Tibial nerve (tissue), 4 donors: ENCODE results near the gene MAGI2. TPM values are rescaled to one million over a fixed set of nuclear protein-coding genes. Genes with fewer than 3 reads are reported as not detected.
"Not testable (repeated sequence)": the region's sequence is repeated elsewhere in the genome, so short reads cannot be mapped to it uniquely, and the experiment has no call there.

Experiments
- DNase-seq, 2 donors: peaks; one replicate each; pipeline ENCODE4 v3.0.0-alpha.2; 2019; ENCODE audit warnings: low spot score in 2 of 2
- H3K27ac ChIP-seq, 4 donors: fragments of 200-600 bp; sonication (generic) in 3 of 4; one replicate each; pipeline ENCODE4 v1.5.1; 2017 to 2019; ENCODE audit warnings: mild to moderate bottlenecking in 1 of 4
- H3K27me3 ChIP-seq, 2 donors: fragments of 200-600 bp; sonication (generic) in 1 of 2; one replicate each; pipeline versions ENCODE4 v1.5.1 to v1.6.0; 2017 to 2019
- H3K36me3 ChIP-seq, 3 donors: fragments of 200-600 bp; sonication (generic); one replicate each; pipeline ENCODE4 v1.5.1; 2018 to 2019
- H3K4me1 ChIP-seq, 4 donors: fragments of 200-600 bp; sonication (generic) in 3 of 4; one replicate each; pipeline ENCODE4 v1.5.1; 2017 to 2019
- H3K4me3 ChIP-seq, 4 donors: fragments of 200-600 bp; sonication (generic) in 3 of 4; one replicate each; pipeline ENCODE4 v1.5.1; 2017 to 2019; ENCODE audit warnings: mild to moderate bottlenecking in 1 of 4, moderate library complexity in 1 of 4
- H3K9me3 ChIP-seq, 4 donors: fragments of 200-600 bp; sonication (generic) in 3 of 4; one replicate each; pipeline ENCODE4 v1.5.1; 2017 to 2019
- EP300 ChIP-seq, 2 donors: sonication (generic); formaldehyde crosslinking; IDR thresholded peaks; one replicate each; pipeline ENCODE4 v1.6.1; 2017; ENCODE audit warnings: antibody characterized with exemption in 2 of 2, mild to moderate bottlenecking in 1 of 2
- POLR2A ChIP-seq, 2 donors: fragments of 450-650 bp; IDR thresholded peaks; one replicate each; pipeline ENCODE4 v1.6.1; 2017; ENCODE audit warnings: antibody characterized with exemption in 2 of 2, mild to moderate bottlenecking in 2 of 2, moderate library complexity in 2 of 2
- WGBS, 2 donors: methylation state at CpG; one replicate each; pipeline ENCODE4 v1.1.5; 2018; 5-methylcytosine and 5-hydroxymethylcytosine counted together
- total RNA-seq, 4 donors: library from RNA; depleted of rRNA; stranded (reverse); fragments of >200 nt; gene quantifications; one replicate each; pipeline ENCODE4 v1.1.0, GENCODE V29; 2016
- TF ChIP-seq, protein P1 (sequence below), 5 experiments: fragments of 200-600 bp in 3 of 5; fragments of 450-650 bp in 2 of 5; sonication (generic) in 3 of 5; IDR thresholded peaks; one replicate each; pipeline ENCODE4 v1.5.1; 2016 to 2019; ENCODE audit warnings: antibody characterized with exemption in 5 of 5, mild to moderate bottlenecking in 3 of 5, moderate library complexity in 2 of 5

MAGI2 gene
- total RNA-seq, 4 donors from 2014 or later: 33.6 to 58.2 (median 55.6) TPM

DNA sequence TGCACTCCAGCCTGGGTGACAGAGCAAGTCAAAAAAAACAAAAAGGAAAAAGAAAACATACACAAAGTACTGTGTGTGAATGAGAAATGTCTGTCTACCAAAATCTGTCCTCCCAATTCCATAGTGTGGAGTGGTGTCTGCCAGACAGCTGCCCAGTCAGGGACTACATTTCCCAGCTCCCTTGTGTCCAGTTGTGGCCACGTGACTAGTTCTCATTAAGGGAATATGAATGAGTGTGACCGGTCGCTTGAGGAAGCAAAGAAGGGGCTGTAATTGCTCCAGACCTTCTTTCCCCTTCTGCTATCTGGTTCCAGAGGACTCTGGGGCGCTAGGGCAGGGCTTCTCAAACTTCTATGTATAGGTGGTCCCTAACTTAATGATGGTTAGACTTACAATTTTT, 1450.8 kb downstream of the MAGI2 start:
- Histone ChIP-seq H3K4me3 (no peak overlapping the region), H3K9me3 (no peaks in the 10 kb centered on the region), H3K27ac (no peak overlapping the region), H3K4me1 (no peaks in the 10 kb centered on the region), H3K36me3 (no peaks in the 10 kb centered on the region), H3K27me3 (no peaks in the 10 kb centered on the region)
- TF ChIP-seq, protein P1, sequence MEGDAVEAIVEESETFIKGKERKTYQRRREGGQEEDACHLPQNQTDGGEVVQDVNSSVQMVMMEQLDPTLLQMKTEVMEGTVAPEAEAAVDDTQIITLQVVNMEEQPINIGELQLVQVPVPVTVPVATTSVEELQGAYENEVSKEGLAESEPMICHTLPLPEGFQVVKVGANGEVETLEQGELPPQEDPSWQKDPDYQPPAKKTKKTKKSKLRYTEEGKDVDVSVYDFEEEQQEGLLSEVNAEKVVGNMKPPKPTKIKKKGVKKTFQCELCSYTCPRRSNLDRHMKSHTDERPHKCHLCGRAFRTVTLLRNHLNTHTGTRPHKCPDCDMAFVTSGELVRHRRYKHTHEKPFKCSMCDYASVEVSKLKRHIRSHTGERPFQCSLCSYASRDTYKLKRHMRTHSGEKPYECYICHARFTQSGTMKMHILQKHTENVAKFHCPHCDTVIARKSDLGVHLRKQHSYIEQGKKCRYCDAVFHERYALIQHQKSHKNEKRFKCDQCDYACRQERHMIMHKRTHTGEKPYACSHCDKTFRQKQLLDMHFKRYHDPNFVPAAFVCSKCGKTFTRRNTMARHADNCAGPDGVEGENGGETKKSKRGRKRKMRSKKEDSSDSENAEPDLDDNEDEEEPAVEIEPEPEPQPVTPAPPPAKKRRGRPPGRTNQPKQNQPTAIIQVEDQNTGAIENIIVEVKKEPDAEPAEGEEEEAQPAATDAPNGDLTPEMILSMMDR (IDR thresholded peaks at IDR 0.05): no peak
- TF ChIP-seq EP300 (IDR thresholded peaks at IDR 0.05) (no peak), POLR2A (IDR thresholded peaks at IDR 0.05) (no peak)
- 90% methylated on average over 4 of the region's 4 CpGs for WGBS, 2 donors
- no peak for DNase-seq

DNA sequence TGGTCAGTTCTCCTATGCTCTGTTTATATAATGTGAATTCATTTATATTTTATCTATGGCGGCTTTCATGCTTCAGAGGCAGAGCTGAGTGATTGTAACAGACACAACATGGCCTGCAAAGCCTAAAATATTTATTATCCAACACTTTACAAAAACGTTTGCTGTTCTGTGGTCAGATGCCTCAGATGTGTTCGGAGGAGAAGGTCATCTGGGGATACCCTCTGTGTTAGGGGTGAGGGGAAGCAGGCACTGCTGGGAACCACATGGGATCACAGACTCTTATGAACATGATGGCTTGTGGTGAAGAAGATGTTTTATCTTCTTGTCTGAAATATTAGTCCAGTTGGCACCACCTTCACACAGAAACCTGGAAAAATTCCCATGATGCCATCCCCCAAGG, 1451.4 kb downstream of the MAGI2 start:
- no peaks in the 10 kb centered on the region for H3K9me3 ChIP-seq
- 48 to 56% methylated on average over 3 of the region's 3 CpGs for WGBS, 2 donors
- H3K27me3 ChIP-seq: no peaks in the 10 kb centered on the region
- no peaks in the 10 kb centered on the region for H3K36me3 ChIP-seq
- no peak overlapping the region for H3K27ac ChIP-seq
- no peak for DNase-seq
- TF ChIP-seq EP300 (IDR thresholded peaks at IDR 0.05) (no peak), POLR2A (IDR thresholded peaks at IDR 0.05) (no peak)
- TF ChIP-seq, protein P1 (IDR thresholded peaks at IDR 0.05): no peak
- H3K4me3 ChIP-seq: no peak overlapping the region
- H3K4me1 ChIP-seq: no peaks in the 10 kb centered on the region

DNA sequence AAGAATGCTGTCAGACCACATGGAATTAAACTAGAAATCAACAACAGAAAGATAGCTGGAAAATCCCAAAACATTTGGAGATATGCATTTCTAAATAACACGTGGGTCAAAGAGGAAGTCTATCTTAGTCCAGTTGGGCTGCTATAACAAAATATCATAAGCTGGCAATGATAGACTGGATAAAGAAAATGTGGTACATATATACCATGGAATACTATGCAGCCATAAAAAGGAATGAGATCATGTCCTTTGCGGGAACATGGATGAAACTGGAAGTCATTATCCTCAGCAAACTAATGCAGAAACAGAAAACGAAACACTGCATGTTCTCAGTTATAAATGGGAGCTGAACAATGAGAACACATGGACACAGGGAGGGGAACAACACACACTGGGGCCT, 1454.3 kb downstream of the MAGI2 start:
- H3K9me3 ChIP-seq, H3K4me3 ChIP-seq, H3K36me3 ChIP-seq, DNase-seq, H3K4me1 ChIP-seq, H3K27me3 ChIP-seq, H3K27ac ChIP-seq: not testable (repeated sequence)
- WGBS, 2 donors: 72 to 86% methylated on average over 3 of the region's 3 CpGs

DNA sequence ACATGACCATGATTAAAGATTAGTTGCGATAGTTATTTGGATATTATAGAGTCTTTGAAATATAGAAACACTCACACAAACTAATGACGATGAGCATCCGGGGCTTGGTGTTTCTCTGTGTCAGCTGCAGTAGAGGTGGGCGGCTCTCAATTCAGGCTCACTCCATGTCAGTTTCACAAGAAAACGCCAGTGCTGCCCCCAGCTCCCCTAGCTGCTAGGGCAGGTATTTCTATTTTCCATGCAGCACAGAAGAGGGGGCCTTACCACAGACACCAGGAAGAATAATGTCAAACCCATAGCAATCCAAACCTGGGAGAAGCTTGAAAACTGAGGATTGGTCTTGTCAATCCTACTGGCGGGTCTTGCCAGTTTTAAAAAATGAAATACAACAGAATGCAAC, 1457.8 kb downstream of the MAGI2 start:
- Histone ChIP-seq H3K36me3 (no peaks in the 10 kb centered on the region), H3K27me3 (no peaks in the 10 kb centered on the region), H3K4me3 (no peak overlapping the region), H3K27ac (no peak overlapping the region), H3K9me3 (no peaks in the 10 kb centered on the region), H3K4me1 (no peaks in the 10 kb centered on the region)
- no peak for TF ChIP-seq EP300 (IDR thresholded peaks at IDR 0.05)
- TF ChIP-seq POLR2A (IDR thresholded peaks at IDR 0.05): no peak
- TF ChIP-seq, protein P1 (IDR thresholded peaks at IDR 0.05): no peak
- no peak for DNase-seq
- 62 to 68% methylated on average over 6 of the region's 6 CpGs for WGBS, 2 donors

DNA sequence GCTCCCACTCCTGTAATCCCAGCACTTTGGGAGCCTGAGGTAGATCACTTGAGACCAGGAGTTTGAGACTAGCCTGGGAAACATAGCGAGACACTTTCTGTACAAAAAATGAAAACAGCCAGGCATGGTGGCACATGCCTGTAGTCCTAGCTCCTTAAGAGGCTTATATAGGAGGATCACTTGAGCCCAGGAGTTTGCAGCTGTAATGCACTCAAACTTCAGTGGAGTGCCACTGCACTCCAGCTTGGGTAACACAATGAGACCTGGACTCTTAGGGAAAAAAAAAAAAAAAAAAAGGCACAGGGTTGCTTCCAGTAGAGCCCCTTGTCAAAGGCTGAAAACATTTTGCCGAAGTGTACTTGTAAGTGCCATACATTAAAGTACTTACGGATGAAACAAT, 1459.6 kb downstream of the MAGI2 start:
- H3K9me3 ChIP-seq: no peaks in the 10 kb centered on the region
- H3K27me3 ChIP-seq: no peaks in the 10 kb centered on the region
- TF ChIP-seq EP300 (IDR thresholded peaks at IDR 0.05): no peak
- no peak for TF ChIP-seq POLR2A (IDR thresholded peaks at IDR 0.05)
- TF ChIP-seq, protein P1 (IDR thresholded peaks at IDR 0.05): no peak
- H3K4me1 ChIP-seq: no peaks in the 10 kb centered on the region
- 93 to 94% methylated on average over 3 of the region's 3 CpGs for WGBS, 2 donors
- DNase-seq: no peak
- no peaks in the 10 kb centered on the region for H3K36me3 ChIP-seq
- H3K4me3 ChIP-seq: no peak overlapping the region
- no peak overlapping the region for H3K27ac ChIP-seq

DNA sequence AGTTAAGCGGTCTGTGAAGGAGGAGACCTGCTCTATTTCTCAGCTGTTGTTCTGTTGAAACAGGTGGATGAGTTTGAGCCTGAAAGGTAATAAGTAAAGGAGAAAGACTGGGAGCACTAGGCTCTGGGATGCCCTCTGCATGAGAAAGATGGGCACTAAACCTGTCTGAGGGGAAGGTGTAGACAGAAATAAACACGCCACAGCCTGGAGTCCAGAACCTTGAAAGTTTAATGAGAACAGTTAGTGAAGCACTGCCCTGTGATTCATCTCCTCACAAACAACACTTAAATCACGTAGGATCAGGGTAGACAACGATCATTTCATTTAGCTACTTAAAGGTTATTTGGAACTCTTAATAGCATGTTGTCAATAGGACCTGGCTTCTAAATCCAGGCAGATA, 1461.8 kb downstream of the MAGI2 start:
- H3K36me3 ChIP-seq: no peaks in the 10 kb centered on the region
- H3K9me3 ChIP-seq: no peaks in the 10 kb centered on the region
- no peak for TF ChIP-seq EP300 (IDR thresholded peaks at IDR 0.05)
- TF ChIP-seq POLR2A (IDR thresholded peaks at IDR 0.05): no peak
- TF ChIP-seq, protein P1 (IDR thresholded peaks at IDR 0.05): no peak
- H3K4me3 ChIP-seq: no peak overlapping the region
- H3K4me1 ChIP-seq: no peaks in the 10 kb centered on the region
- WGBS, 2 donors: 83 to 84% methylated on average over 4 of the region's 4 CpGs
- no peak overlapping the region for H3K27ac ChIP-seq
- H3K27me3 ChIP-seq: no peaks in the 10 kb centered on the region
- DNase-seq: no peak
